ENCODE results near the gene CCDC150. TPM values are rescaled to one million over a fixed set of nuclear protein-coding genes. Genes with fewer than 3 reads are reported as not detected.

The CCDC150 gene
- total RNA-seq, result 10 to 100 TPM; 10.4 to 13.8 TPM

DNA sequence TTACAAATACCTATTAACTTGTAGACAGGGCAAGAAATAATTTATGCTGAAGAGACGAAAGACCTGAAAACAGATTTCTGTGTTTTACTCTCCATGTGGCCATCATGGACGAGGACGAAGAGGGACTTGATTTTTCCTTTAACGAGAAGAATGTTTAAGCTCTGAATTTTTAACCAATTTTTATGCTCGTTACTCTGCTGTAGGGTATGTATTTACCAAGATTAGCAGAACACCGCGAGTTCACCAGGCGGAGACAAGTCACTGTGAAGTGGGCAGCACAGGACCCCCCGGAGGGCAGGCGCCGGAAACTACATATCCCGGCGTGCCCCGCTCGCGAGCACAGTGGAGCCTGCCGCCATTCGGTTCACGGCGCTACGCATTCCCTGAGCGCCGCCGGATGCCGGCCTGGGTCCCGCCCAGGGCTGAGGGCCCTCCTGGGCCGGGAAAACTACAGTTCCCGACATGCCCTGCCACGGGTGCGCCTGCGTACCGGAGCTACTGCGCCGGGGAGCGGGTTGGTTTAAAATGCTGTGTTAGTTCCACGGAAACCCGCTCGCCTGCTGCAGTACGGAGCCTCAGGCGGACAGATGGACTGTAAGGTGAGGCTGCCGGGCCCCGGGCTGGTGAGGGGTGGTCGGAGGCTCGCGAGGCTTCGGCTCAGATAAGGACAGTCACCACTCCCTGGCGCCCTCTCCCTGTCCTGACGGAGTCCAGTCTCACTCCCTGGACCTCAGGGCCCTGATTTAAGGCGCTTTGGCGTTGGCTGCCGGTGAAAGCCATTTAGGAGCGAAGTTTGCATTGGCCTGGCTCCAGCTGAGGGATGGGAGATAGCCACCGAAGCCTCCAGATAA is at the start of gene CCDC150:
Gene CCDC150 (plus strand): TSS at position 536 of the 851 bp plus-strand sequence. CDS start 52 bp downstream, at position 588.
- DNase-seq (peak; percentile 96), ATAC-seq (peak; percentile 100)
- ChIA-PET POLR2A (interaction anchor here (0.9 to 1.1 kb wide), 2 partner anchors 21 to 48 kb away, joined by 3 to 4 read pairs; no protein-coding TSS in a partner anchor), CTCF (interaction anchor here (1.0 to 1.3 kb wide), 5 partner anchors 19 to 342 kb away, joined by 3 to 4 read pairs (median 3); no protein-coding TSS in a partner anchor)
- peaks cover 13% of the 10 kb centered on the region for H3K4me1 Mint-ChIP-seq (ENCODE audit: low read depth)
- H3K27ac Mint-ChIP-seq, result peak within 1 kb of the TSS; percentile 76
- TF ChIP-seq, protein P1, sequence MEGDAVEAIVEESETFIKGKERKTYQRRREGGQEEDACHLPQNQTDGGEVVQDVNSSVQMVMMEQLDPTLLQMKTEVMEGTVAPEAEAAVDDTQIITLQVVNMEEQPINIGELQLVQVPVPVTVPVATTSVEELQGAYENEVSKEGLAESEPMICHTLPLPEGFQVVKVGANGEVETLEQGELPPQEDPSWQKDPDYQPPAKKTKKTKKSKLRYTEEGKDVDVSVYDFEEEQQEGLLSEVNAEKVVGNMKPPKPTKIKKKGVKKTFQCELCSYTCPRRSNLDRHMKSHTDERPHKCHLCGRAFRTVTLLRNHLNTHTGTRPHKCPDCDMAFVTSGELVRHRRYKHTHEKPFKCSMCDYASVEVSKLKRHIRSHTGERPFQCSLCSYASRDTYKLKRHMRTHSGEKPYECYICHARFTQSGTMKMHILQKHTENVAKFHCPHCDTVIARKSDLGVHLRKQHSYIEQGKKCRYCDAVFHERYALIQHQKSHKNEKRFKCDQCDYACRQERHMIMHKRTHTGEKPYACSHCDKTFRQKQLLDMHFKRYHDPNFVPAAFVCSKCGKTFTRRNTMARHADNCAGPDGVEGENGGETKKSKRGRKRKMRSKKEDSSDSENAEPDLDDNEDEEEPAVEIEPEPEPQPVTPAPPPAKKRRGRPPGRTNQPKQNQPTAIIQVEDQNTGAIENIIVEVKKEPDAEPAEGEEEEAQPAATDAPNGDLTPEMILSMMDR (IDR thresholded peaks at IDR 0.05), result no peak
- no peaks in the 10 kb centered on the region for H3K36me3 Mint-ChIP-seq (ENCODE audit: low read depth)
- peak within 1 kb of the TSS; percentile 91 for H3K4me3 Mint-ChIP-seq
- peaks cover 3% of the 10 kb centered on the region for H3K27me3 Mint-ChIP-seq
- intact Hi-C loops (cut with micrococcal nuclease), result no loop called here
- no peaks in the 10 kb centered on the region for H3K9me3 Mint-ChIP-seq

DNA sequence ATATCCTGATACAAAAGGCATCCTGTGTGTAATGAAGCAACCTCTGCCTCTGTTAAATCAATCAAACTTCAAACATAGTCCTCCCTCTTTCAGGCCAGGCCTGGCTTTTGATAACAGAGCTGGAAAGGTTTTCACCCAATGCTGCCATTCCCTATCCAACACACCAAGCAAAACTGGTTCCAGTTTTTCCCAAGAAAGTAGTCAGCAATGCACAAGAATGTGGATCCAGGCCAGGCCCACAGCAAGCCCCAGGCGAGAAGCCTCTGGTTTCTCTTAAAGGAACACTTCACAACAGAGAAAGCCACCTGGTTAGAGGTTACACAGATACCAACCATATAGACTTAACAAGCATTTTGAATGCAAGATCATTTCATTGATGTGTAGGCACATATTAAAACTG is 49.2 kb upstream of the CCDC150 start:
- TF ChIP-seq, protein P1 (IDR thresholded peaks at IDR 0.05), result no peak
- no peak overlapping the region for H3K27ac Mint-ChIP-seq
- CTCF ChIA-PET, result no interaction called here
- no peaks in the 10 kb centered on the region for H3K9me3 Mint-ChIP-seq
- intact Hi-C loops (cut with micrococcal nuclease), result no loop called here
- peaks cover 8% of the 10 kb centered on the region for H3K4me1 Mint-ChIP-seq (ENCODE audit: low read depth)
- POLR2A ChIA-PET, result no interaction called here
- no peak for ATAC-seq
- H3K27me3 Mint-ChIP-seq, result peaks cover 58% of the 10 kb centered on the region
- DNase-seq, result no peak
- H3K4me3 Mint-ChIP-seq, result no peak overlapping the region
- H3K36me3 Mint-ChIP-seq (ENCODE audit: low read depth), result no peaks in the 10 kb centered on the region

- intact Hi-C loops (cut with micrococcal nuclease), result no loop called here
Measured at GRCh38 chr2:196591004-196591403, 48.5 kb upstream of the CCDC150 start.

GRCh38 chr2:196591621-196592022 is 47.9 kb upstream of the CCDC150 start:
- intact Hi-C loops (cut with micrococcal nuclease), result no loop called here
- no peak for ATAC-seq
- TF ChIP-seq, protein P1 (IDR thresholded peaks at IDR 0.05), result no peak
- Mint-ChIP-seq H3K9me3 (no peaks in the 10 kb centered on the region), H3K36me3 (ENCODE audit: low read depth) (no peaks in the 10 kb centered on the region), H3K27me3 (peaks cover 57% of the 10 kb centered on the region), H3K4me1 (ENCODE audit: low read depth) (peaks cover 8% of the 10 kb centered on the region), H3K27ac (no peak overlapping the region), H3K4me3 (no peak overlapping the region)
- ChIA-PET CTCF (interaction anchor here (1.4 kb wide), 1 partner anchor 42 kb away, joined by 3 read pairs; no protein-coding TSS in a partner anchor), POLR2A (no interaction called here)
- DNase-seq, result no peak

More at GRCh38 chr2:196591004-196591403, 48.5 kb upstream of the CCDC150 start:
- DNase-seq, result no peak
- ATAC-seq, result no peak
- Mint-ChIP-seq H3K27ac (no peak overlapping the region), H3K4me1 (ENCODE audit: low read depth) (peaks cover 8% of the 10 kb centered on the region), H3K4me3 (no peak overlapping the region), H3K9me3 (no peaks in the 10 kb centered on the region), H3K27me3 (peaks cover 61% of the 10 kb centered on the region), H3K36me3 (ENCODE audit: low read depth) (no peaks in the 10 kb centered on the region)
- CTCF ChIA-PET, result interaction anchor here (1.4 kb wide), 1 partner anchor 41 kb away, joined by 3 read pairs; no protein-coding TSS in a partner anchor
- TF ChIP-seq, protein P1 (IDR thresholded peaks at IDR 0.05), result no peak
- POLR2A ChIA-PET, result no interaction called here

Measured in activated CD8-positive, alpha-beta T cell treated with anti-CD3 and anti-CD28 coated beads for 36 hours (primary cell).